CD8-positive, alpha-beta memory T cell (primary cell): Measurements from ENCODE around the gene CABP1. TPM values are rescaled to one million over a fixed set of nuclear protein-coding genes. Genes with fewer than 3 reads are reported as not detected.

ENCODE experiments used
- CTCF ChIA-PET: fragments of 350-600 bp; sonication (Branson Sonifier 250); formaldehyde crosslinking; loops from one replicate; lab custom pipeline; 2021; ENCODE audit warnings: antibody characterized with exemption; lab: Charles Lee
- POLR2A ChIA-PET: fragments of 350-600 bp; sonication (Branson Sonifier 250); formaldehyde crosslinking; loops from one replicate; lab custom pipeline; 2021; ENCODE audit warnings: antibody characterized with exemption; lab: Charles Lee
- DNase-seq, 5 donors: peaks; one replicate each; pipeline versions ENCODE4 v3.0.0 to v3.0.0-alpha.2; 2020 to 2022; ENCODE audit warnings: mixed read lengths in 1 of 5
- H3K27ac ChIP-seq: one replicate; pipeline ENCODE4 v1.7.0; 2013; ENCODE audit warnings: low read depth, mild to moderate bottlenecking, low read length, moderate library complexity
- H3K27me3 ChIP-seq: 2 replicates; pipeline ENCODE4 v1.7.0; 2013; ENCODE audit warnings: low read length, mild to moderate bottlenecking; ENCODE audit not compliant: insufficient read depth, poor library complexity, severe bottlenecking
- H3K36me3 ChIP-seq: 2 replicates; pipeline ENCODE4 v1.7.0; 2013; ENCODE audit warnings: mild to moderate bottlenecking, low read length, moderate library complexity; ENCODE audit not compliant: insufficient read depth
- H3K4me1 ChIP-seq: 2 replicates; pipeline ENCODE4 v1.7.0; 2013; ENCODE audit warnings: mild to moderate bottlenecking, low read length, moderate library complexity; ENCODE audit not compliant: insufficient read depth
- H3K4me3 ChIP-seq: 2 replicates; pipeline ENCODE4 v1.7.0; 2013; ENCODE audit warnings: mild to moderate bottlenecking, low read length
- H3K9me3 ChIP-seq: 2 replicates; pipeline ENCODE4 v1.7.0; 2013; ENCODE audit warnings: mild to moderate bottlenecking, low read length
- H3K27ac Mint-ChIP-seq, 8 donors: one replicate each; pipeline ENCODE4 v1.8.0; 2020 to 2021; ENCODE audit warnings: mixed read lengths in 8 of 8, mild to moderate bottlenecking in 6 of 8, inconsistent platforms in 3 of 8, moderate library complexity in 3 of 8
- H3K27me3 Mint-ChIP-seq, 2 donors: one replicate each; pipeline ENCODE4 v1.8.0; 2020 to 2021; ENCODE audit warnings: mixed read lengths in 2 of 2, mild to moderate bottlenecking in 1 of 2, moderate library complexity in 1 of 2
- H3K36me3 Mint-ChIP-seq, 3 donors: one replicate each; pipeline ENCODE4 v1.8.0; 2020 to 2021; ENCODE audit warnings: mixed read lengths in 3 of 3, inconsistent platforms in 1 of 3, mild to moderate bottlenecking in 1 of 3
- H3K4me1 Mint-ChIP-seq, 3 donors: one replicate each; pipeline ENCODE4 v1.8.0; 2020 to 2021; ENCODE audit warnings: mixed read lengths in 3 of 3, inconsistent platforms in 1 of 3, mild to moderate bottlenecking in 1 of 3
- H3K4me3 Mint-ChIP-seq, 7 donors: one replicate each; pipeline ENCODE4 v1.8.0; 2020 to 2021; ENCODE audit warnings: mixed read lengths in 7 of 7, mild to moderate bottlenecking in 6 of 7, moderate library complexity in 4 of 7, inconsistent platforms in 2 of 7
- H3K9me3 Mint-ChIP-seq, 5 donors: one replicate each; pipeline ENCODE4 v1.8.0; 2020 to 2022; ENCODE audit warnings: mixed read lengths in 5 of 5, mild to moderate bottlenecking in 3 of 5, moderate library complexity in 2 of 5, inconsistent platforms in 1 of 5
- polyA plus RNA-seq: library from polyadenylated mRNA; unstranded; fragments of 300-500 nt; fragmentation: Illumina TruSeq; gene quantifications from one replicate; pipeline ENCODE4 v1.2.3, GENCODE V29; 2021
- total RNA-seq, 2 experiments: library from RNA; stranded (reverse); gene quantifications; one replicate each; pipeline ENCODE4 v1.2.3, GENCODE V29; 2021

The CABP1 gene
- total and polyA plus RNA-seq, 3 experiments from 2014 or later, result 0.13 to 0.18 TPM; not detected in 1

DNA sequence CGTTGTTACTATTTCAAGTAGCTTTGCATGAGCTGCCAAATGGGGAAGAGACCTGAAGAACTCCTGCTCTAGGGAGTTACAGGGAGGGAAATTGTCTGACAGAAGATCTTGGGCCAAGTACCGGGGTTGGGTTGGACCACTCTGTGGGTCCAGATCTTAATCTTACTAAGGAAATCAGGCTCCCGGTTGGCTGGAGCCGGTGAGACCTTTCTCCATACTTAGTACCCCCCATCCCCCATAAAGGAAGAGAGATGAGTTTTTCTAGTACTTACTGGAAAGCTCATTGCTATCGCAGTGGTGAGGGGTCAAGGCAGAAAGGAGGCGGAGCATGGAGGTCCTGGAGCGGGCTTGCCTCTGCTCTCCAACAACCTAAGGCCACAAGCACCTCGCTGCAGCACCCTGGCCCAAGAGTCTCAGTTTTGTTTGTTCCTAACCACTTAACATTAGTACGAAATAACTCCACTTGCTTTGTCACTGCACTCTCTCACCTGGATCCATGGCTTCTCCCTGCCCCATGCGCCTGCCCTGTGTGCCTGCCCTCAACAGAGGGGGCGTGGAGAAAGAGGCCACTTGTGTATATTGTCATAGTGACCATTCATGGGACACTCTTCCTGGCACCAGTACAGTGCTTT is 63.0 kb downstream of the CABP1 start:
- H3K36me3 ChIP-seq, result peaks cover 19% of the 10 kb centered on the region
- H3K27me3 Mint-ChIP-seq, result peaks cover 0 to 2% of the 10 kb centered on the region in 2 donors
- no peaks in the 10 kb centered on the region for H3K4me1 ChIP-seq
- H3K4me1 Mint-ChIP-seq, result peaks cover 0 to under 1% (median under 1%) of the 10 kb centered on the region in 3 donors
- no peaks in the 10 kb centered on the region for H3K27me3 ChIP-seq
- peak overlapping the region in 2 of 8 donors; percentile 78 to 83 for H3K27ac Mint-ChIP-seq
- ChIA-PET CTCF (no interaction called here), POLR2A (no interaction called here)
- H3K9me3 Mint-ChIP-seq, result no peaks in the 10 kb centered on the region
- no peaks in the 10 kb centered on the region for H3K9me3 ChIP-seq
- H3K4me3 Mint-ChIP-seq, result no peak overlapping the region
- no peak overlapping the region for H3K4me3 ChIP-seq
- peaks cover 0 to 50% (median 11%) of the 10 kb centered on the region in 3 donors for H3K36me3 Mint-ChIP-seq
- no peak overlapping the region for H3K27ac ChIP-seq
- no peak for DNase-seq

DNA sequence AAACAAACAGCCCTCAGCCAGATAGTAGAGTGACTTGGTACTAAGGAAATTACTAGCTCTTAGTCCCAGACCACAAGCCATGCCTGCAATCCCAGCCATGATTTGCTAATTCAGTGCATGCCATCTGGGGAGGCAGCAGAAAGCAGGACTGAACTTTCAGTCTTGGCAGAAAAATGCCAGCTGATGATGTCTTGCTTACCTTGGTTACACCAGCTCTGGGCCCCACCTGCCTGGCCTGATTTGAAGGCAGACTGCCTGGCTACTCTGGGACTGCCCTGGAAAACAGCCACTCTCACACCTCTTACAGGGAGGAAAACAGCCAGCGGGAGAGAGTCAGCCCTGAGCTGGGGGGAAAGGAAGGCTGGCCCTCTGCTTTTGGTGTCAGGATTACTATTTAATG is 65.2 kb downstream of the CABP1 start:
- peaks cover 13% of the 10 kb centered on the region for H3K36me3 ChIP-seq
- ChIA-PET CTCF (no interaction called here), POLR2A (no interaction called here)
- H3K4me3 Mint-ChIP-seq, result no peak overlapping the region
- DNase-seq, result no peak
- H3K27ac ChIP-seq, result no peak overlapping the region
- no peaks in the 10 kb centered on the region for H3K9me3 ChIP-seq
- peaks cover 8% of the 10 kb centered on the region for H3K4me1 ChIP-seq
- peaks cover 11 to 15% (median 11%) of the 10 kb centered on the region in 3 donors for H3K4me1 Mint-ChIP-seq
- no peaks in the 10 kb centered on the region for H3K27me3 ChIP-seq
- H3K9me3 Mint-ChIP-seq, result no peaks in the 10 kb centered on the region
- peaks cover 0 to 32% (median 4%) of the 10 kb centered on the region in 3 donors for H3K36me3 Mint-ChIP-seq
- H3K4me3 ChIP-seq, result no peak overlapping the region
- peaks cover 0 to 2% of the 10 kb centered on the region in 2 donors for H3K27me3 Mint-ChIP-seq
- H3K27ac Mint-ChIP-seq, result no peak overlapping the region

GRCh38 chr12:120706029-120706428 is 65.6 kb downstream of the CABP1 start:
- no peak for DNase-seq
- Mint-ChIP-seq H3K27me3 (peaks cover 0 to 2% of the 10 kb centered on the region in 2 donors), H3K9me3 (no peaks in the 10 kb centered on the region), H3K36me3 (peaks cover 0 to 28% (median 3%) of the 10 kb centered on the region in 3 donors), H3K4me3 (no peak overlapping the region), H3K27ac (no peak overlapping the region), H3K4me1 (peaks cover 11 to 17% (median 12%) of the 10 kb centered on the region in 3 donors)
- no peak overlapping the region for H3K27ac ChIP-seq
- no peaks in the 10 kb centered on the region for H3K27me3 ChIP-seq
- H3K4me3 ChIP-seq, result no peak overlapping the region
- H3K36me3 ChIP-seq, result peaks cover 9% of the 10 kb centered on the region
- POLR2A ChIA-PET, result no interaction called here
- H3K9me3 ChIP-seq, result no peaks in the 10 kb centered on the region
- CTCF ChIA-PET, result no interaction called here
- H3K4me1 ChIP-seq, result peaks cover 10% of the 10 kb centered on the region

- H3K27ac ChIP-seq, result no peak overlapping the region
- no peak overlapping the region for H3K4me3 ChIP-seq
- Mint-ChIP-seq H3K36me3 (peaks cover 0 to 14% (median under 1%) of the 10 kb centered on the region in 3 donors), H3K4me1 (peaks cover 31 to 43% (median 32%) of the 10 kb centered on the region in 3 donors), H3K27me3 (peaks cover 0 to 1% of the 10 kb centered on the region in 2 donors), H3K4me3 (peak overlapping the region in 6 of 7 donors; percentile 18 to 97 (median 57)), H3K27ac (peak overlapping the region in 7 of 8 donors; percentile 18 to 92 (median 69)), H3K9me3 (no peaks in the 10 kb centered on the region)
- ChIA-PET CTCF (interaction anchor here (0.6 to 4.3 kb wide), 3 partner anchors 21 to 341 kb away, joined by 3 to 26 read pairs (median 4); no protein-coding TSS in a partner anchor), POLR2A (no interaction called here)
- no peaks in the 10 kb centered on the region for H3K36me3 ChIP-seq
- peaks cover 21% of the 10 kb centered on the region for H3K4me1 ChIP-seq
- no peaks in the 10 kb centered on the region for H3K9me3 ChIP-seq
- peak in 1 of 5 donors; percentile 6 for DNase-seq
- no peaks in the 10 kb centered on the region for H3K27me3 ChIP-seq
These were observed 68.2 kb downstream of the CABP1 start for GRCh38 chr12:120708651-120709050.

GRCh38 chr12:120710031-120710804 is 69.8 kb downstream of the CABP1 start, which contains the start of gene UNC119B:
Gene UNC119B (plus strand): TSS chr12:120710458. CDS start chr12:120710475, 17 bp downstream.
- Mint-ChIP-seq H3K9me3 (no peaks in the 10 kb centered on the region), H3K4me1 (peaks cover 36 to 51% (median 37%) of the 10 kb centered on the region in 3 donors), H3K4me3 (peak within 1 kb of the TSS; percentile 84 to 97 (median 92)), H3K27ac (peak within 1 kb of the TSS; percentile 87 to 95 (median 93)), H3K27me3 (no peaks in the 10 kb centered on the region), H3K36me3 (peaks cover 4 to 21% (median 5%) of the 10 kb centered on the region in 3 donors)
- H3K9me3 ChIP-seq, result no peaks in the 10 kb centered on the region
- H3K4me1 ChIP-seq, result peaks cover 25% of the 10 kb centered on the region
- H3K36me3 ChIP-seq, result no peaks in the 10 kb centered on the region
- ChIA-PET CTCF (interaction anchor here (0.8 to 4.3 kb wide), 4 partner anchors 17 to 262 kb away, joined by 3 to 26 read pairs (median 3); no protein-coding TSS in a partner anchor), POLR2A (interaction anchor here (1.0 kb wide), 2 partner anchors 24 to 128 kb away, joined by 4 to 5 read pairs; partner anchors contain the start of genes MLEC and POP5)
- peak within 1 kb of the TSS; percentile 71 for H3K4me3 ChIP-seq
- peak; percentile 68 to 86 (median 73) for DNase-seq
- H3K27ac ChIP-seq, result peak within 1 kb of the TSS; percentile 63
- no peaks in the 10 kb centered on the region for H3K27me3 ChIP-seq

DNA sequence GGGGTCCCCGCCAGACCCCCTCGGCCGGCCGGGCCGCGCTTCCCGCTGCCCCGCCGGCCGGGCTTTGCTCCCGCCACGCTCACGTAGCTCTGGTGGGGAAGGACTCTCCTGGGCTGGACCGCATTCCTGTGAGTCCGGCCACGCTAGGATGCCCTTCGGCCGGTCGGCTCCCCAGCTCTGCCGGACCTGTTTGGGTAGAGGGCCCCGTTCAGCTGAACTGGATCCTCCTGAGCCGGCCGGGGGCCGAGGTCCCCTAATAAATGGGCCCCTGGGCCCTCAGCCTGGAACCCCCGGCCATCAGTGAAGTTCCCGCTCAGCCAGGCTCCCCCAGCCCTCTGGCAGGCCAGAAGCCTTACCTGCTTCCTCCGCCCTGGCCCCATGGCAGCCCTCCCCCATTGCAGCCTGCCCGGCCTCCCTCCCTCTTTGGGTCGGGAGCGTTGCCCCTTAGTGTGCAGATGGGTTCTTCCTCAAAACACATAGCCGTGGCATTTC is 70.4 kb downstream of the CABP1 start:
- H3K9me3 Mint-ChIP-seq, result no peaks in the 10 kb centered on the region
- peaks cover 4 to 25% (median 8%) of the 10 kb centered on the region in 3 donors for H3K36me3 Mint-ChIP-seq
- H3K4me1 Mint-ChIP-seq, result peaks cover 36 to 51% (median 37%) of the 10 kb centered on the region in 3 donors
- peak overlapping the region; percentile 71 for H3K4me3 ChIP-seq
- DNase-seq, result peak in 2 of 5 donors; percentile 32 to 54
- H3K27me3 Mint-ChIP-seq, result no peaks in the 10 kb centered on the region
- peak overlapping the region; percentile 66 to 95 (median 92) for H3K27ac Mint-ChIP-seq
- peaks cover 25% of the 10 kb centered on the region for H3K4me1 ChIP-seq
- H3K27ac ChIP-seq, result peak overlapping the region; percentile 63
- H3K36me3 ChIP-seq, result no peaks in the 10 kb centered on the region
- peak overlapping the region; percentile 82 to 97 (median 92) for H3K4me3 Mint-ChIP-seq
- H3K27me3 ChIP-seq, result no peaks in the 10 kb centered on the region
- no peaks in the 10 kb centered on the region for H3K9me3 ChIP-seq
- POLR2A ChIA-PET, result interaction anchor here (1.0 kb wide), 2 partner anchors 24 to 129 kb away, joined by 4 to 5 read pairs; partner anchors contain the start of genes MLEC and POP5
- CTCF ChIA-PET, result interaction anchor here (0.8 to 4.3 kb wide), 8 partner anchors 12 to 261 kb away, joined by 3 to 26 read pairs (median 4); partner anchors contain the start of gene POP5

DNA sequence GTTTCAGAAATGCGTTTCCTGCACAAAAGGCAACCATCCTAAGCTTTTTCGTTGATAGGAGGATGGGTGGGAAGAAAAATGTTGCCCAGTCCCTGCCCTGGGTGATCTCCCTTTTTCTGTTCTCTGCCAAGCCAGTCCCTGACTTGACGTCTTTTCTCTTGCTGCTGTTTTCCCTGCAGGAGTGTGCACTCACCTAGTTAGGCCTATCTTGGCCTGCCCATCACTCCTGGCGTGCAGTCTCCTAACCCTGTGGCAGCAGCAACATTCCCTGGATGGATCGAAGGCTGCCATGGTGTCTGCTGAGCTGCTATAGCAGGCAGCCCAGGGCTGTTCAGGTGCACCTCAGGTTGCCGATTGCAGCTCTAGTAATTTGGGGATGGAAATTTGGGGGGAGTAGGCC is 71.0 kb downstream of the CABP1 start:
- Histone ChIP-seq H3K4me3 (peak overlapping the region; percentile 71), H3K36me3 (no peaks in the 10 kb centered on the region), H3K27me3 (no peaks in the 10 kb centered on the region), H3K27ac (no peak overlapping the region), H3K9me3 (no peaks in the 10 kb centered on the region), H3K4me1 (peaks cover 25% of the 10 kb centered on the region)
- Mint-ChIP-seq H3K36me3 (peaks cover 6 to 31% (median 10%) of the 10 kb centered on the region in 3 donors), H3K4me3 (peak overlapping the region; percentile 82 to 97 (median 92)), H3K27ac (peak overlapping the region; percentile 66 to 95 (median 92)), H3K27me3 (no peaks in the 10 kb centered on the region), H3K9me3 (no peaks in the 10 kb centered on the region), H3K4me1 (peaks cover 37 to 51% (median 37%) of the 10 kb centered on the region in 3 donors)
- no peak for DNase-seq
- ChIA-PET CTCF (interaction anchor here (1.2 to 4.3 kb wide), 5 partner anchors 13 to 130 kb away, joined by 4 to 26 read pairs (median 4); partner anchors contain the start of gene POP5), POLR2A (interaction anchor here (1.0 kb wide), 1 partner anchor 130 kb away, joined by 4 read pairs; the partner anchor contains the start of gene POP5)
